SK-N-SH (cell line): ENCODE measurements around the gene CCR6.

Experiments
- CTCF ChIP-seq: fragments of 200-600 bp; sonication (generic); IDR thresholded peaks from 2 replicates; pipeline ENCODE4 v1.6.1; 2017; ENCODE audit warnings: antibody characterized with exemption, mild to moderate bottlenecking, moderate library complexity
- EP300 ChIP-seq, 2 experiments: IDR thresholded peaks; 2 replicates each; pipeline versions ENCODE4 v1.4.0 to v1.6.1; 2012; ENCODE audit warnings: borderline replicate concordance in 1 of 2, low read depth in 1 of 2, low read length in 1 of 2
- GATA2 ChIP-seq: sonication (generic); formaldehyde crosslinking; IDR thresholded peaks from 2 replicates; pipeline ENCODE4 v1.5.0; 2020; ENCODE audit warnings: mild to moderate bottlenecking, missing genetic modification reagents
- JUND ChIP-seq: IDR thresholded peaks from 2 replicates; pipeline ENCODE4 v1.4.0; 2012
- MXI1 ChIP-seq: IDR thresholded peaks from 2 replicates; pipeline ENCODE4 v1.6.1; 2012; ENCODE audit warnings: mild to moderate bottlenecking, low read depth, low read length, improper control_type of control experiment
- PBX3 ChIP-seq: IDR thresholded peaks from 2 replicates; pipeline ENCODE4; 2012
- POLR2AphosphoS5 ChIP-seq: IDR thresholded peaks from 2 replicates; pipeline ENCODE4 v1.6.1; 2012; ENCODE audit warnings: low read depth, low read length
- REST ChIP-seq: IDR thresholded peaks from 2 replicates; pipeline ENCODE4 v1.6.1; 2012; ENCODE audit warnings: mild to moderate bottlenecking, low read depth, low read length, moderate library complexity
- SMC3 ChIP-seq: IDR thresholded peaks from 2 replicates; pipeline ENCODE4 v1.6.1; 2012; ENCODE audit warnings: low read depth, low read length, improper control_type of control experiment
- TCF12 ChIP-seq: IDR thresholded peaks from 2 replicates; pipeline ENCODE4 v1.4.0; 2012
- YY1 ChIP-seq: IDR thresholded peaks from 2 replicates; pipeline ENCODE4 v1.4.0; 2012; ENCODE audit warnings: low read depth, mild to moderate bottlenecking
- ZBTB33 ChIP-seq: IDR thresholded peaks from 2 replicates; pipeline ENCODE4 v1.4.0; 2012; ENCODE audit warnings: low read depth, borderline replicate concordance

- TF ChIP-seq SMC3 (no peak), CTCF (no peak), PBX3 (no peak), JUND (no peak), YY1 (no peak), REST (no peak), POLR2AphosphoS5 (no peak), GATA2 (CRISPR knock-in tag) (no peak), TCF12 (no peak), ZBTB33 (no peak), EP300 (IDR thresholded peaks at IDR 0.05; ENCODE audit: borderline replicate concordance in 1 of 2, low read depth in 1 of 2, low read length in 1 of 2) (no peak), MXI1 (no peak)
These were observed 31.1 kb upstream of the CCR6 start for GRCh38 chr6:167091805-167092107.
